ENCODE measurements around the gene ITLN1.

- TF ChIP-seq CTCF (IDR thresholded peaks at IDR 0.05) (peak; percentile 44 to 79 (median 75)), POLR2A (IDR thresholded peaks at IDR 0.05) (no peak)
These were observed 49.9 kb downstream of the ITLN1 start for GRCh38 chr1:160834945-160835565.
